ENCODE data around the gene ARHGAP9.
A peak's percentile ranks its signal among the peaks of the same experiment; 100 is the strongest.

The ARHGAP9 gene

GRCh38 chr12:57491393-57492280 is 12.0 kb upstream of the ARHGAP9 start:
- H3K4me3 ChIP-seq (ENCODE audit: low read depth, low read length): no peak overlapping the region

GRCh38 chr12:57490126-57490525 is 10.5 kb upstream of the ARHGAP9 start:
- H3K4me3 ChIP-seq (ENCODE audit: low read depth, low read length): no peak overlapping the region
- TF ChIP-seq MAX (IDR thresholded peaks at IDR 0.05; ENCODE audit: low read depth, low read length) (no peak), CTCF (IDR thresholded peaks at IDR 0.05; ENCODE audit: low read depth, low read length) (no peak), MYC (IDR thresholded peaks at IDR 0.05; ENCODE audit: low read depth, low read length) (no peak), POLR2A (IDR thresholded peaks at IDR 0.05; ENCODE audit: extremely low read depth, insufficient read length) (no peak)

More at GRCh38 chr12:57491393-57492280, 12.0 kb upstream of the ARHGAP9 start:
- DNase-seq (ENCODE audit: low read depth): peak; percentile 27
- TF ChIP-seq CTCF (IDR thresholded peaks at IDR 0.05; ENCODE audit: low read depth, low read length) (peak; percentile 25), MAX (IDR thresholded peaks at IDR 0.05; ENCODE audit: low read depth, low read length) (no peak)

GRCh38 chr12:57489157-57489641 is 9.5 kb upstream of the ARHGAP9 start:
- DNase-seq (ENCODE audit: low read depth): peak; percentile 23
- H3K4me3 ChIP-seq (ENCODE audit: low read depth, low read length): peak overlapping the region; percentile 99
- no peak for TF ChIP-seq CTCF (IDR thresholded peaks at IDR 0.05; ENCODE audit: low read depth, low read length)

More at GRCh38 chr12:57490126-57490525, 10.5 kb upstream of the ARHGAP9 start:
- DNase-seq (ENCODE audit: low read depth): no peak

GRCh38 chr12:57488402-57489156 is 8.9 kb upstream of the ARHGAP9 start:
- H3K4me3 ChIP-seq (ENCODE audit: low read depth, low read length): peak overlapping the region; percentile 99
- TF ChIP-seq MYC (IDR thresholded peaks at IDR 0.05; ENCODE audit: low read depth, low read length) (no peak), MAX (IDR thresholded peaks at IDR 0.05; ENCODE audit: low read depth, low read length) (no peak), POLR2A (IDR thresholded peaks at IDR 0.05; ENCODE audit: extremely low read depth, insufficient read length) (no peak), CTCF (IDR thresholded peaks at IDR 0.05; ENCODE audit: low read depth, low read length) (no peak)
- no peak for DNase-seq (ENCODE audit: low read depth)

- DNase-seq (ENCODE audit: low read depth): peak; percentile 98
- peak; percentile 65 for TF ChIP-seq MAX (IDR thresholded peaks at IDR 0.05; ENCODE audit: low read depth, low read length)
- TF ChIP-seq POLR2A (IDR thresholded peaks at IDR 0.05; ENCODE audit: extremely low read depth, insufficient read length): peak; percentile 48
- TF ChIP-seq CTCF (IDR thresholded peaks at IDR 0.05; ENCODE audit: low read depth, low read length): peak; percentile 47
- peak; percentile 58 for TF ChIP-seq MYC (IDR thresholded peaks at IDR 0.05; ENCODE audit: low read depth, low read length)
- peak within 1 kb of the TSS; percentile 99 for H3K4me3 ChIP-seq (ENCODE audit: low read depth, low read length)
Observed at GRCh38 chr12:57487597-57488401, 8.1 kb upstream of the ARHGAP9 start, which contains the start of gene MARS1. TSS of gene MARS1 (plus strand) at chr12:57488068. CDS start at chr12:57488091, 23 bp downstream.
